Ecto neural progenitor cell (in vitro differentiated cells): ENCODE data around the gene ARL11.
"Not testable (repeated sequence)": the region's sequence is repeated elsewhere in the genome, so short reads cannot be mapped to it uniquely, and the experiment has no call there.

ENCODE experiments used
- DNase-seq: peaks from one replicate; pipeline ENCODE4 v3.0.0-alpha.2; 2018; ENCODE audit warnings: low spot score

The ARL11 gene

DNA sequence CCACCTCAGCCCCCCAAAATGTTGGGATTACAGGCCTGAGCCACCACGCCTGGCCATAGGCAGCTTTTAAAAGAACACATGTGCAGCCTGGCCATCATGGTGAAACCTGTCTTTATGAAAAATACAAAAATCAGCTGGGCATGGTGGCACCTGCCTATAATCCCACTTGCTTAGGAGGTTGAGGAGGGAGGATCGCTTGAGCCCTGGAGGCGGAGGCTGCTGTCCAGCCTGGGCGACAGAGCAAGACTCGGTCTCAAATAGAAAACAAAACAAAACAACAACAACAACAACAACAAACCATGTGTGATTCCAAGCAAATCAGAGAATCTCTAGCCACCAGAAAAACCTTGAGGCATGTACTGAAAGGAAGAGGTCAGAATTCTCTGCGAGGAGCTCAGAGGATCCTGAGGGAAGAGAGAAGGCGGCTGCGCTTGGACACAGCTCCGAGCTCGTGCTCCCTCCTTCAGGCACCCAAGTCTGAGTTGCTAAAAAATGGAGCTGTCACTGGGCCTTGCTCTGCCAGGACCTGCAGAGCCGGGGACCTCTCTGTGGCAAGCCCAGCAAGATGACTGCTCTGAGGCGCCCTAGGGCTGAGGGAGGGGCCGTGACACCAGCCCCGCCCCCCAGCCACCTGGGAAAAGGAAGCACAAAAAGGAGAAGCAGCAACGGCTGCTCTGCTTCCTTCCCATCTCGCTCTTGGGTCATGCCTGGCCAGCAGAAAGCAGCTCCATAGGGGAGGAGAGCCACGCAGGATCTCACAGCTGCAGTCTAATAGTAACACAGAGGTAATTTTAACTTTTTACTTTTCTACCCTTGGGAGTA lies at the start of gene ARL11:
Gene ARL11, plus strand, starts transcription at position 677 of the 822 bp plus-strand sequence. CDS start 1,941 bp downstream, outside the sequence.
- DNase-seq = peak; percentile 69

DNA sequence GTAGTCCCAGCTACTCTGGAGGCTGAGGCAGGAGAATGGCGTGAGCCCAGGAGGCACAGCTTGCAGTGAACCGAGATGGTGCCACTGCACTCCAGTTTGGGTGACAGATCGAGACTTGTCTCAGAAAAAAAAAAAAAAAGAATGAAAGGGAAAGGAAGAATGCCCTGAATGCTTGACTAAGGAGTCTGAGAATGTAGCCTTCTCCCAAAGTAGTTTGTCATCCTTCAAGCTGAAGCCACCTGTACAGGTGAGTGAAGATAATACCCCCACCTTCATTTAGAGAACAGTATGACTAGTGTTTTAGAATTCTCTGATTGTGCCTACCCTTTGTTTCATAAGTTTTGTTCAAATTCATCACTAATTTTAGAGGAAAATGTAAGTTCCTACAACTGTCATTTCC lies 48.8 kb upstream of the ARL11 start:
- DNase-seq = no peak

DNA sequence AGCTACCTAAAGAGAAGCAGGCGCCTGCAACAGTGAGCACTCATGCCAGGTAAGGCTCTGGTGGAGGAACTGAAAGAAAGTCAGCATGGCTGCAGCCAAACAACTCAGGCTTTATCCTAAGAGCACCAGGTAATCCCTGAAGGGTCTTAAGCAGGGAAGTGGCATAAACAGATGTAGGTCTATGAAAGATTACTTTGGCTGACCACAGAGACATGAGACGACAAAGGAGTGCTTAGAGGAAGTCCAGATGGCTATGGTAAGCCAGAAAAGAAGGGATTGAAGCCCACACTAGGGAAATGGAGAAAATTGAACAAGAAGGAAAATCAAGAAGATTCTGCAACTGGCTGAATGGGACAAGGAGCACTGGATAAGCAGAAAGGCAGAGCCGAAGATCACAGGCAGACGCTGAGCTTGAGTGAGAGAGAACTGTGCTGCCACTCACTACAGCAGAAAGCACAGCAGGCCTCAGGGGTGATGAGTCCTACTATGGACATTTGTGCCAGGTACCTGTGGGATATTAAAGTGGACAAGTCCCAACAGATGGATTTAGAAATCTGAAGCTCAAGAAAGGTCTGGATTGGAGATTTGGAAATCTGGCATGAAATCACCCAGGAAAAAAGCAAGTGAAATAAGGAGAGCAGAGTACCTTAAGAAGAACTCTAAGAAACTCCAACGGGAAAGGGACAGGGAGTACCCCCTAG lies 47.2 kb upstream of the ARL11 start:
- no peak for DNase-seq

DNA sequence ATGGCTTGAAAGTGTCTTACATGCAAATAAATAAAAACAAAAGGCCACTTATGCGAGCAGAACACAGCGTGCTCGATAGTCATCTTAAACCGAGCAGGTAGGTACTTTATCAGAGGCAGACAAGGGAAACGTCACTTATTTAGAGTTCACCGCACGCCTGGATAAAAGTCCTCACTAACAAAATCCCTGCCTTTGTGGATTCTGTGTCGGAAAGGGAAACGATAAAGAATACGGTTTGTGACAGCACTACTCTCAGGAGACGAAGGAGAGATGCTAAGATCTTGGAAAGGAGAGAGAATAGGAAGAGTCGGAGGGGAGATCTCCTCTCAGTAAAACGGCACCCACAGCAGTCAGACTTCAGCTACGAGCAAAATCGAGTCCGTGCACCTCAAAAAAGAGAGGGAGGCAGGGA lies 43.5 kb upstream of the ARL11 start:
- DNase-seq = no peak

DNA sequence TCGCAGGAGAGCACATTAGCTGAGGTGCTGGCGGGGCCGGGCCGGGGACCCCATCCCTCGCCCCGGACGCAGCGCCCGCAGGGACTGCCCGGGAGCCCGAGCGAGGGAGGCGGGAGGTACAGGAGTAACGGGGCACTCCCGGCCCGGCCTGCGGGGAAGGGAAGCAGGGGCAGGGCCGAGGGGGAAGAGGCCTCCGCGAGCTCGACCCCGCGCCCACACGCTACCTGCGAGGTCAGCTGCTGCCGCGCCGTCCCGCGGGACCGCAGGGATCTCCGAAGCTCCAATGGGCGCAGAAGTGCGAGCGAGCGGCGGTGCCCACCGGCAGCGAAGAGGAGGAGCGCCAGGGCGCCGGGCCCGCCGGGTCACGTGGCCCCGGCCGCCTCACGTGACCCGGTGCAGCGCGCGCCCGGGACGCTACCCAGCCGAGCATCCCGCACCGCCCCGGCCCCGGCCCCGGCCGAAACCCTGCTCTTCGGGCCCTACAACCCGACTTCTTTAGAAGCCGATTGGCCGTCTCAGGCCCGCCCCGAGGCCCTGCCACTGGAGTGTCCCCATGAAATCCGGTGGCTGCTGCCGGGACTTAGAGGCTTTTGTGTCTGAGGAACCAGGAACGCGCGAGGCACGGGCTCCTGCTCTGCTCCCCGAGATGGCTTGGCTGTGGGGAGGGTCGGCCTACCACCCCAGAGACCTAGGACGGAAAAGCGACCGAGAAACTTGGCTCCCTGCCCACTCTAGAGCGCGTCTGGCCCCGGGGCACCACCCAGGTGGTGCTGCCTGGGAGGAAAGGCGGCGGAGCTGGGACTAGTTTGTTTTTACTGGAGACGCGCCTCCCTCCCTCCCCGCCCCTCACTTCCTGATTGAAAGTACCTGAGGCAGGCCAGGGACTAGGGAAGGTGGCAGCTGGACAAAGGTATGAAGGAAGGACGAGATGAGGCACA lies 42.8 kb upstream of the ARL11 start, which contains the start of gene RCBTB1:
Gene RCBTB1, minus strand, starts transcription at position 339 of the 938 bp plus-strand sequence. CDS start 18,279 bp downstream, outside the sequence.
- DNase-seq = peak; percentile 89

DNA sequence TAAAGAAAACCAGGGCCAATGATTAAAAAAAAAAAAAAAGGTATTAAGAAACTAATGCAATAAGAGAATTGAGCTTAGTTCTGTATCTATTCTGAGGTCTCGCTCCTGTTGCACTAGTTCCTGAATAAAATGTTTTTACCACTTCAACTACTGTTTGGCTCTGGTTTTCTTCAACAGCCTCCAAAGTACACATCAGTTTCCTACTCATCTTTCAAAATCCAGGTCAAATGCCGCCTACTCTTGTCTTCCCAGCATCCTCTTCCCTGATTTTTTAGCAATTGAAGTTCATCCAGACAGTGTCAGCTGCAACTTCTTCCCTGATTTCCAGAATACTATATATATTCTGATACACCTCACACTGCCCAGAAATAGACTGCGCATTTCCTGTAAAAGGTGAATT lies 41.6 kb upstream of the ARL11 start:
- DNase-seq = no peak

DNA sequence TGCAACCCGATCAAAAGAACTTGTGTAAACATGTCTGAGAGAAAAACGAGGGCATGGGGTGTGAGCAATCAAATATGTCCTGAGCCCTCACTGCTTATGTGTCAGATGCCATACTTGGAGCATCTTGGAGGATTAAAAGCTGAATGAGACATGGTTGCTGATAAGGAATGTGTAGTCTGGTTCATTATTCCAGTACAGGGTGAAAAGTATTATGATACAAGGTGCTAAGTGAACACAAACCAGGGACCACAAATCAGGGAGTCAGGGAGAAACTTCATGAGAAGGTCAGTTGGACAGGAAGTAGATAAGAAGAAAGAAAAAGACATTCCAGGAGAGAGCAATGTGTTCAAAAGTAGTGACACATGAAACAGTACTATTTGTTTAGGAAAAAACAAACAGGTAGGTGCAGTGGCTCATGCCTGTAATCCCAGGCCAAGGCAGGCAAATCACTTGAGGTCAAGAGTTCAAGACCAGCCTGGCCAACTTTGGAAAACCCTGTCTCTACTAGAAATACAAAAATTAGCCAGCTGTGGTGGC lies 40.9 kb upstream of the ARL11 start:
- no peak for DNase-seq

DNA sequence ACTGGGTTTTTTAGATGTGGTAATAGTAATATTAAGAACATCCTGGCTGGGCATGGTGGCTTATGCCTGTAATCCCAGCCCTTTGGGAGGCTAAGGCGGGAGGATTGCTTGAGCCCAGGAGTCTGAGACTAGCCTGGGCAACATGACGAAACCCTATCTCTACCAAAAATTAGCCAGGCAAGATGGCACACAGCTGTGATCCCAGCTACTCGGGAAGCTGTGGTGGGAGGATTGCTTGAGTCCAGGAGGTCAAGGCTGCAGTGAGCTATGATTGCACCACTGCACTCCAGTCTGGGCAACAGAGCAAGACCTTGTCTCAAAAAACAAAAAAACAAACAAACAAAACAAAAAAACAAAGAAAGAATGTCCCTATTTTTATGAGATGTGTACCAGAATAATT lies 37.6 kb upstream of the ARL11 start:
- DNase-seq = not testable (repeated sequence)

DNA sequence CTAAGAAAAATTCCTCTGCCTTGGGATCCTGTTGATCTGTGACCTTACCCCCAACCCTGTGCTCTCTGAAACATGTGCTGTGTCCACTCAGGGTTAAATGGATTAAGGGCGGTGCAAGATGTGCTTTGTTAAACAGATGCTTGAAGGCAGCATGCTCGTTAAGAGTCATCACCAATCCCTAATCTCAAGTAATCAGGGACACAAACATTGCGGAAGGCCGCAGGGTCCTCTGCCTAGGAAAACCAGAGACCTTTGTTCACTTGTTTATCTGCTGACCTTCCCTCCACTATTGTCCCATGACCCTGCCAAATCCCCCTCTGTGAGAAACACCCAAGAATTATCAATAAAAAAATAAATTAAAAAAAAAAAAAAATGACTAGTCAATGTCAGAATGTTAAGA lies 34.4 kb upstream of the ARL11 start:
- not testable (repeated sequence) for DNase-seq

DNA sequence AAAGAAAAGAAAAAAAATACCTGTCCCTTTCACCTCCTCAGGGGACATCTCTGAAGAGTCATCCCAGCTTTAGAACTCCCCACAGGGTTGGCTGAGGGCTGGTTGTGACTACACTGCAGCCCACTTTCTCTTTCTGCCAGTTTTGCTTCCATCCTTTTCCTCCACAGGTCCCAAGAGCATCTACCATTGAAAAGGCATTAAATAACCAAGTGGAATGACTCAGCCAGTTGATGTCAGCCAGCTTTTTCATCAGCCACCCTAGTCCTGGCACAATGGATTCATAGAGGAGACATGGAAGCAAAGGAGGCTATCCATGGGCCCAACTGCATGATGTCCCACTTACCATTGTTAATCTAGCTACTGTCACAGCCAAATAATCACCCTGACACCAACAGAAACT lies 33.7 kb upstream of the ARL11 start:
- DNase-seq = no peak

DNA sequence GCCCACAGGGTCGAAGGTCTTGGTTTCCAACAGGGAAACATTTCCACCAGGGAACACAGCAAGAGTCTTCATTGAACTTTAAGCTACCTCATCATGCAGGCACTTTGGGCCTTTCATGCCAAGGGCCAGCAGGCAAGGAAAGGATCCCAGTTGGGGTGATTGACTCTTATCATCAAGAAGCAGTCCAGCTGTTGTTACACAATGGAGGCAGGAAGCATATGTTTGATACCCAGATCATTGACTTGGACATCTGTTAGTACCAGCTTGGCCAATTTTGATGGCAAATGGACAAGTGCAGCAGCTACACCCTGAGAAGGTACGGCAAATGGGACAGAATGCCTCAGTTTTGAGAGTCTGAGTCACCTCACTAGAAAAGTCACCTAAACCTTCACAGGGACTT lies 32.1 kb upstream of the ARL11 start:
- no peak for DNase-seq

DNA sequence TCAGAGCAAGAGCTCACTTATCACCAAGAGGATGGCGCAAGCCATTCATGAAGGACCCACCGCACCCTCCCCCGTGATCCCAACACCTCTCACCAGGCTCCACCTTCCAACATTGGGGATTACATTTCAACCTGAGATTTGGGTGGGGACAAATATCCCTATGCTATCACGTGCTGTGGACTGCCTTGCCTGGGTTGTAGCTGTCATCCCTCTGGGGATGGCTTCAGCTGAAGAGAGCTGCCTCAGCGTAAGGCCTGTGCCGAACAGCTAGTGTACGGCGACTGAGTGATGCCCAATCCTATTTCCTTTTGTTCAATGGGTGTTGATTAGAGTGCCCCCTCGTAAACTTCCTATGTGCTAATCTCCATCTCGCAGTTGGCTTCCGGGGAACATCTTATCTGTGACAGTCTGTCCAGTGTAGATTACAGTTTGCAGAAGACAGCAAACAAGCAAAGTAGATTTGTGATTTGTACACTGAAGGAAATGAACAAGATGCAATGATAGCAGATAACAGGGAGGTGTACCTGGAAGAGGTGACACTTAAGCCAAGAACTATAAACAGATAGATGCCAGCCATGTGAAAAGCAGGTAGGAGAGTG lies 31.2 kb upstream of the ARL11 start:
- DNase-seq = no peak

DNA sequence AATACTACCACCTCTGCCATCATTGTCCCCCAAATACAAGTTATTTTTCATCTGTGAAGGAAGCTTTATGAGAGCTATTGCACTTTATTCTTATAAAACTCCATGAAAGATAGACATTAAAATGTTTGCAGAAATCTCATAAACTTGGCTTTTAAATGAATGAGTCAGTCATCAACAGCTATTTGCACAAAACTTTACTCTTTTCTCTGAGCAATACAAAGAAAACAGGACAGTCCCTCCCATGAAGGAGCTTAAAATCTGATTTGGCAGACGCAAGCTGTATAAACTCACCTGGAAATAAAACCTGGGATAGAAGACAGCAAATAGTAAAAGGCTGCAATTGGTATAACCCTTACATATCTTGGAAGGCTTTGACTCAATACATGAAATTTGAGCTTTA lies 26.3 kb upstream of the ARL11 start:
- DNase-seq = no peak

DNA sequence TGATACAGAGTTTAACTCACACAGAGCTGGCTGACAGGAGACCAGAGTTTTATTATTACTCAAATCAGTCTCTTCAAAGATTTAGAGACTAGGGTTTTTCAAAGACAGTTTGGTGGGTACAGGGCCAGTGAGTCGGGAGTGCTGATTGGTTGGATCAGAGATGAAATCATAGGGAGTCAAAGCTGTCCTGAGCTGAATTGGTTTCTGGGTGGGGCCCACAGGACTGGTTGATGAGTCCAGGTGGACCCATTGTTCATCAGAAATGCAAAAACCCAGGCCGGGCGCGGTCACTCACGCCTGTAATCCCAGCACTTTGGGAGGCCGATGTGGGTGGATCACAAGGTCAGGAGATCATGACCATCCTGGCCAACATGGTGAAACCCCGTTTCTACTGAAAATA lies 25.7 kb upstream of the ARL11 start:
- not testable (repeated sequence) for DNase-seq

DNA sequence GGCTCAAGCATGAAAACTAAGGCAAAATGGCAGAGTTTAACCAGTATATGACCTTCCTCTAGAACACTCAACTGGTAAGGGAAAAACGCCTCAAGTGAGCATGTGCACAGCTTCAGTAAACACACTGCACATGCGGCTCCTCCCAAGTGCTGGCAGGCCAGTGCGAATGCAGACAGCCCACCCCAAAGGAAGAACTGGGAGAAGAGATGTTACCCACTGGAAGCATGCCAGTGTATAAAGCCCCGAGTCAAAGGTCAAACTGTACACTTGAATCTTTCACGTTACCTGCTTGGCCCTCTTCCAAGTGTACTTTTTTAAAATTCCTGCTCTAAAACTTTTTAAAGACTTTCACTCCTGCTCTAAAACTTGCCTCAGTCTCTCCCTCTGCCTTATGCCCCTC lies 23.7 kb upstream of the ARL11 start:
- DNase-seq = no peak

DNA sequence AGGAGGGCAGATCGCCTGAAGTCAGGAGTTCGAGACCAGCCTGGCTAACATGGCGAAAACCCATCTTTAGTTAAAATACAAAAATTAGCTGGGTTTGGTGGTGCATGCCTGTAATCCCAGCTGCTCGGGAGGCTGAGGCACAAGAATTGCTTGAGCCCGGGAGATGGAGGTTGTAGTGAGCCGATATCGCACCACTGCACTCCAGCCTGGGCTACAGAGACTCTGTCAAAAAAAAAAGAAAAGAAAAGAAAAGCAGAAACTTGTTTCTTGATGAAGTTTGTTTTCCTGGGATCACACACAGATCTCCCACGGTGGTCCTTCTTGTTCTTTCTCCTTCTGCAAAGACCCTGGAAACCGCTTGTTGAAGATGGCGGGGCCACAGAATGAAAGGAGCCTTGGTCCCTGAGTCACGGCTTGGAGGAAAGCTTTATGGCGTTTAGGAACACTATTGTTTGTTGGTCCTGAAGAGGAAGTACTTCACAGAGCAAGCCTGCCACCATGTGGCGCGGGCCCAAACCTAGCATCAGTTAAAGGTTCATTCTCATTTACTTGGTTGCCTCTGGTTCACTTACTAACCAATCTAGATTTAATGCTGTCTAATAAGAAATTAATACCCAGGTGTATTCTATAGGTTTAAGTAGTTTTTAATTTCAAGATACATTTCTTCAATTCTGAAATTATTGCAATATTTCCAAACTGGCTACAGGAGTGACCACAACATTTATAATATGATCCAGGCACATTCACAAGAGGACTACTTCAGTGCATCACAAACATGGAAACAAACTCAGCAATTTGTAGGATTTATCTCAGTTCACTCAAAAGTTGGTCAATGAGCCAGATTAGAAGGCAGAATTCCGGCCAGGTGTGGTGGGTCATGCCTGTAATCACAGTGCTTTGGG lies 21.3 kb upstream of the ARL11 start:
- peak; percentile 81 for DNase-seq

DNA sequence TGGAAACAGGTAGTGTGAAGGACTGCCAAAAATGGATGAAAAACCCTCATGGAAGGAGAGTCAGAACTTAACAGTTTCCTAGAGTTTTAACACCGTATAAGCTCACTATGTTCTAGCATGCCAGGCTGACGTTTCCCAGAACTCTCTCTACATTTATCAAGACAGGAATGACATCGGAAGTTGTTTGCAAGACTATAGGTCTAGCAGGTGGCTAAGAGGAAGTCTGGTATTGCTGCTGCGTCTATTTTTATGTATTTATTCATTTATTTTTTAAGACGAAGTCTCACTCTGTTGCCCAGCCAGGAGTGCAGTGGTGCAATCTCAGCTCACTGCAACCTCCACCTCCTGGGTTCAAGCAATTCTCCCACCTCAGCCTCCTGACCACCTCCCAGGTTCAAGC lies 20.5 kb upstream of the ARL11 start:
- no peak for DNase-seq

DNA sequence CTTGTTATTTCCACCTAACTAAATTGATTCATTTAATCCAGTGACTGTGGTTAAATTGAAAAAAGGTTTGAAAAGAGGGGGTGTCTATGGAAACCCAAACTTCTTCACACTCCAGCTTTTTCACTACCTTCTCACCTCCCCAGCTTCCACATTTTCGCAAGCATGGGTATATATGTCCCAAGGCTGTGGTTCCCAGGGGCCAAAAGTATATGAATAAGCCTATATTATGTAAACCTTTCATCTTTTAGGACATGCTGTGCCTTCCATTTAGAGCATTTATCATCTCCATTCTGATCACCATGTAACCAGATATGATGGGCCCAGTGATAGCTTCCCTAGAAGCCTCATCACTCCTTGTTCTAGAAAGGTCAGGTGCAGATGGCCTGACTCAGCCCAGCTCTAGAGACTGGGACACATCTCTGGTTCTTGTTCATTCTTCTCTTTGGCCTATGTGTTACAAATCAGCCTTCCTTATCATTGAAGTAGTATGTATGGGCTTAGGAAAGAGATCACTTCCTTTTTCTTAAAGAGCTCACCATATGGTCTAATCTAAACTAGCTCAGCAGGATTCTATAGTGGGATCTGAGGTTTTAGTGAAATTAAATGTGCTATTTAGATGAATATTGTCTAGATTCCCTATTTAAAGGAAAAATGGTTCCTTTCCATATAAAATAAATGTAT lies 19.5 kb upstream of the ARL11 start:
- DNase-seq = no peak

DNA sequence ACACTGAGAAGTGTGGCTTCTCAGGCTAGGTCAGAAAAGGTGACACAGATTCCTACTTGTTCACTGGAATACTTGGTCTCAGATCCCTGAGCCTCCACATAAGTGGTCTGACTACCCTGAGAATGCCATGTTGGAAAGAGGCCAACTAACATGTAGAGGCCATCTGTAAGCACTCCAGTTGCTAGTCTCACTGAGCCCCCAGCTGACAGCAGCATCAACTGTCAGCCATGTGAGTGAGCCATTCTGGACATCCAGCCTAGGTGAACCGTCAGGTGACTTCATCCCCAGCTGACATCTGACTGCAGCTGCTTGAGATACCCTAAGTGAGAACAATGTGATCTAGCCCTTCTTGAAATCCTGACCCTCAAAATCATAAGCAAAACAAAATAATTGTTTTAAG lies 18.1 kb upstream of the ARL11 start:
- DNase-seq = no peak

DNA sequence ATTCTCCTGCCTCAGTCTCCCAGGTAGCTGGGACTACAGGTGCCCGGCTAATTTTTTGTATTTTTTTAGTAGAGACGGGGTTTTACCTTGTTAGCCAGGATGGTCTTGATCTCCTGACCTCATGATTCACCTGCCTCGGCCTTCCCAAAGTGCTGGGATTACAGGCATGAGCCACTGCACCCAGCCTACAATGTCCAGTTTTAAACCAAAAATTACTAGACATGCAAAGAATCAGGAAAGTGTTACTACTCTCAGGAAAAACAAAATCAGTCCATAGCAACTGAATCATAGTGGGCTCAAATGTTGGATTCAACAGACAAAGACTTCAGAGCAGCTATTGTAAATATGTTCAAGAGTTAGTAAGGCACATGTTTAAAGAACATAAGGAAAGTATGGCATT lies 16.3 kb upstream of the ARL11 start:
- not testable (repeated sequence) for DNase-seq
